ENCODE results near the gene DCTPP1. TPM values are rescaled to one million over a fixed set of nuclear protein-coding genes. Genes with fewer than 3 reads are reported as not detected.
A peak's percentile ranks its signal among the peaks of the same experiment; 100 is the strongest.
"Not testable (repeated sequence)": the region's sequence is repeated elsewhere in the genome, so short reads cannot be mapped to it uniquely, and the experiment has no call there.

DCTPP1 gene
- polyA plus RNA-seq (2013, experiment 1 of 2), result 46.0 TPM
- polyA plus RNA-seq (2013, experiment 2 of 2), result 43.9 TPM

GRCh38 chr16:30429678-30430427, at the start of gene DCTPP1:
TSS of gene DCTPP1 (minus strand) at chr16:30430030. CDS start at chr16:30429980, 50 bp downstream.
- H4K91ac ChIP-seq (ENCODE audit: low read depth, low read length, poor library complexity), result no peak within 1 kb of the TSS
- no CpG with 5 or more reads among the region's 49 CpGs for WGBS, 2 donors (ENCODE audit: extremely low coverage in 2 of 2, insufficient read length in 2 of 2, insufficient replicate concordance in 1 of 2)
- H3K27ac ChIP-seq (replicated peaks; ENCODE audit: low read length), result peak within 1 kb of the TSS; percentile 66

GRCh38 chr16:30478766-30479478, 49.1 kb upstream of the DCTPP1 start:
- no peak overlapping the region for H3K4me2 ChIP-seq (ENCODE audit: insufficient read depth, low read length, poor library complexity, severe bottlenecking)
- no peak overlapping the region for H3K4ac ChIP-seq (ENCODE audit: low read length)
- no peaks in the 10 kb centered on the region for H3K36me3 ChIP-seq (replicated peaks in 1 of 2; ENCODE audit: control insufficient read depth in 2 of 2, insufficient read depth in 2 of 2, low read length in 2 of 2)
- H3K79me1 ChIP-seq (ENCODE audit: low read depth, low read length), result no peaks in the 10 kb centered on the region
- no peak overlapping the region for H2BK12ac ChIP-seq (ENCODE audit: low read length)
- no peak overlapping the region for H3K9ac ChIP-seq (ENCODE audit: low read depth, low read length, poor library complexity)
- H3K27ac ChIP-seq (replicated peaks; ENCODE audit: low read length), result no peak overlapping the region
- H3K9me3 ChIP-seq (replicated peaks in 1 of 2; ENCODE audit: control insufficient read depth in 2 of 2, insufficient read depth in 1 of 2, low read depth in 1 of 2, low read length in 2 of 2), result no peaks in the 10 kb centered on the region
- H2BK120ac ChIP-seq (ENCODE audit: low read depth, low read length), result no peak overlapping the region
- H2AK5ac ChIP-seq (ENCODE audit: low read depth, low read length), result no peak overlapping the region
- H2BK15ac ChIP-seq (ENCODE audit: low read length), result no peak overlapping the region
- H3K27me3 ChIP-seq (ENCODE audit: control insufficient read depth in 3 of 3, insufficient read depth in 3 of 3, low read depth in 1 of 3, low read length in 3 of 3), result no peaks in the 10 kb centered on the region
- DNase-seq (ENCODE audit: low spot score), result no peak
- no peak overlapping the region for H4K91ac ChIP-seq (ENCODE audit: low read depth, low read length, poor library complexity)
- H2BK5ac ChIP-seq (ENCODE audit: low read length), result no peak overlapping the region
- H3K18ac ChIP-seq (ENCODE audit: low read length), result no peak overlapping the region
- H2AFZ ChIP-seq (ENCODE audit: low read length), result no peak overlapping the region
- H3K14ac ChIP-seq (ENCODE audit: low read length), result no peak overlapping the region
- H3K4me3 ChIP-seq (ENCODE audit: low read length in 2 of 2), result no peak overlapping the region
- no CpG with 5 or more reads among the region's 12 CpGs for WGBS, 2 donors (ENCODE audit: extremely low coverage in 2 of 2, insufficient read length in 2 of 2, insufficient replicate concordance in 1 of 2)
- no peak overlapping the region for H4K8ac ChIP-seq (ENCODE audit: low read depth, low read length)
- H3K23ac ChIP-seq (ENCODE audit: low read depth, low read length, poor library complexity), result no peak overlapping the region
- H3K4me1 ChIP-seq (ENCODE audit: control insufficient read depth in 2 of 2, insufficient read depth in 1 of 2, low read depth in 1 of 2, low read length in 2 of 2), result no peaks in the 10 kb centered on the region

More at GRCh38 chr16:30429678-30430427, at the start of gene DCTPP1:
- peaks cover 5% of the 10 kb centered on the region for H3K79me1 ChIP-seq (ENCODE audit: low read depth, low read length)
- peak within 1 kb of the TSS; percentile 99 for H4K8ac ChIP-seq (ENCODE audit: low read depth, low read length)
- peaks cover 0 to 4% (median 0%) of the 10 kb centered on the region in 3 experiments for H3K27me3 ChIP-seq (ENCODE audit: control insufficient read depth in 3 of 3, insufficient read depth in 3 of 3, low read depth in 1 of 3, low read length in 3 of 3)
- H3K9ac ChIP-seq (ENCODE audit: low read depth, low read length, poor library complexity), result peak within 1 kb of the TSS; percentile 95
- H2BK120ac ChIP-seq (ENCODE audit: low read depth, low read length), result no peak within 1 kb of the TSS
- H3K4me1 ChIP-seq (ENCODE audit: control insufficient read depth in 2 of 2, insufficient read depth in 1 of 2, low read depth in 1 of 2, low read length in 2 of 2), result peaks cover 4 to 13% of the 10 kb centered on the region in 2 donors
- no peak within 1 kb of the TSS for H3K4ac ChIP-seq (ENCODE audit: low read length)
- peaks cover 8 to 27% of the 10 kb centered on the region in 2 donors for H3K36me3 ChIP-seq (replicated peaks in 1 of 2; ENCODE audit: control insufficient read depth in 2 of 2, insufficient read depth in 2 of 2, low read length in 2 of 2)
- peak within 1 kb of the TSS; percentile 85 for H3K14ac ChIP-seq (ENCODE audit: low read length)
- peak within 1 kb of the TSS; percentile 65 for H2BK12ac ChIP-seq (ENCODE audit: low read length)
- H2AK5ac ChIP-seq (ENCODE audit: low read depth, low read length), result peak within 1 kb of the TSS; percentile 95
- peak; percentile 97 for DNase-seq (ENCODE audit: low spot score)
- peak within 1 kb of the TSS; percentile 89 for H2AFZ ChIP-seq (ENCODE audit: low read length)
- peak within 1 kb of the TSS; percentile 89 for H3K4me2 ChIP-seq (ENCODE audit: insufficient read depth, low read length, poor library complexity, severe bottlenecking)
- H2BK15ac ChIP-seq (ENCODE audit: low read length), result peak within 1 kb of the TSS; percentile 34
- H3K18ac ChIP-seq (ENCODE audit: low read length), result peak within 1 kb of the TSS; percentile 97
- peak within 1 kb of the TSS; percentile 48 for H3K23ac ChIP-seq (ENCODE audit: low read depth, low read length, poor library complexity)
- peak within 1 kb of the TSS; percentile 73 to 92 for H3K4me3 ChIP-seq (ENCODE audit: low read length in 2 of 2)
- no peaks in the 10 kb centered on the region for H3K9me3 ChIP-seq (replicated peaks in 1 of 2; ENCODE audit: control insufficient read depth in 2 of 2, insufficient read depth in 1 of 2, low read depth in 1 of 2, low read length in 2 of 2)
- peak within 1 kb of the TSS; percentile 61 for H2BK5ac ChIP-seq (ENCODE audit: low read length)

GRCh38 chr16:30477773-30478172, 47.9 kb upstream of the DCTPP1 start:
- WGBS, 2 donors (ENCODE audit: extremely low coverage in 2 of 2, insufficient read length in 2 of 2, insufficient replicate concordance in 1 of 2), result no CpG with 5 or more reads among the region's 3 CpGs
- H3K23ac ChIP-seq (ENCODE audit: low read depth, low read length, poor library complexity); H4K8ac ChIP-seq (ENCODE audit: low read depth, low read length); H3K9me3 ChIP-seq (replicated peaks in 1 of 2; ENCODE audit: control insufficient read depth in 2 of 2, insufficient read depth in 1 of 2, low read depth in 1 of 2, low read length in 2 of 2); H3K4ac ChIP-seq (ENCODE audit: low read length); H2BK15ac ChIP-seq (ENCODE audit: low read length); H4K91ac ChIP-seq (ENCODE audit: low read depth, low read length, poor library complexity); H3K4me1 ChIP-seq (ENCODE audit: control insufficient read depth in 2 of 2, insufficient read depth in 1 of 2, low read depth in 1 of 2, low read length in 2 of 2); H2AK5ac ChIP-seq (ENCODE audit: low read depth, low read length); H2AFZ ChIP-seq (ENCODE audit: low read length); H3K36me3 ChIP-seq (replicated peaks in 1 of 2; ENCODE audit: control insufficient read depth in 2 of 2, insufficient read depth in 2 of 2, low read length in 2 of 2); H3K18ac ChIP-seq (ENCODE audit: low read length); H3K4me2 ChIP-seq (ENCODE audit: insufficient read depth, low read length, poor library complexity, severe bottlenecking); H2BK120ac ChIP-seq (ENCODE audit: low read depth, low read length); DNase-seq (ENCODE audit: low spot score); H3K4me3 ChIP-seq (ENCODE audit: low read length in 2 of 2); H3K9ac ChIP-seq (ENCODE audit: low read depth, low read length, poor library complexity); H2BK12ac ChIP-seq (ENCODE audit: low read length); H2BK5ac ChIP-seq (ENCODE audit: low read length); H3K27me3 ChIP-seq (ENCODE audit: control insufficient read depth in 3 of 3, insufficient read depth in 3 of 3, low read depth in 1 of 3, low read length in 3 of 3); H3K79me1 ChIP-seq (ENCODE audit: low read depth, low read length); H3K14ac ChIP-seq (ENCODE audit: low read length); H3K27ac ChIP-seq (replicated peaks; ENCODE audit: low read length): not testable (repeated sequence)

GRCh38 chr16:30476991-30477390, 47.2 kb upstream of the DCTPP1 start:
- no peak overlapping the region for H3K4me2 ChIP-seq (ENCODE audit: insufficient read depth, low read length, poor library complexity, severe bottlenecking)
- no peak overlapping the region for H2AFZ ChIP-seq (ENCODE audit: low read length)
- H2BK15ac ChIP-seq (ENCODE audit: low read length), result no peak overlapping the region
- H3K4me1 ChIP-seq (ENCODE audit: control insufficient read depth in 2 of 2, insufficient read depth in 1 of 2, low read depth in 1 of 2, low read length in 2 of 2), result peaks cover 0 to 3% of the 10 kb centered on the region in 2 donors
- H3K18ac ChIP-seq (ENCODE audit: low read length), result no peak overlapping the region
- no peak overlapping the region for H2AK5ac ChIP-seq (ENCODE audit: low read depth, low read length)
- no peak overlapping the region for H3K4me3 ChIP-seq (ENCODE audit: low read length in 2 of 2)
- no peak overlapping the region for H4K8ac ChIP-seq (ENCODE audit: low read depth, low read length)
- H3K36me3 ChIP-seq (replicated peaks in 1 of 2; ENCODE audit: control insufficient read depth in 2 of 2, insufficient read depth in 2 of 2, low read length in 2 of 2), result no peaks in the 10 kb centered on the region
- H3K14ac ChIP-seq (ENCODE audit: low read length), result no peak overlapping the region
- no peak overlapping the region for H2BK5ac ChIP-seq (ENCODE audit: low read length)
- no peaks in the 10 kb centered on the region for H3K79me1 ChIP-seq (ENCODE audit: low read depth, low read length)
- H2BK120ac ChIP-seq (ENCODE audit: low read depth, low read length), result no peak overlapping the region
- no peak overlapping the region for H3K4ac ChIP-seq (ENCODE audit: low read length)
- no peak overlapping the region for H4K91ac ChIP-seq (ENCODE audit: low read depth, low read length, poor library complexity)
- no peak overlapping the region for H3K9ac ChIP-seq (ENCODE audit: low read depth, low read length, poor library complexity)
- no peak overlapping the region for H2BK12ac ChIP-seq (ENCODE audit: low read length)
- peaks cover 0 to 1% of the 10 kb centered on the region in 2 donors for H3K9me3 ChIP-seq (replicated peaks in 1 of 2; ENCODE audit: control insufficient read depth in 2 of 2, insufficient read depth in 1 of 2, low read depth in 1 of 2, low read length in 2 of 2)
- H3K27me3 ChIP-seq (ENCODE audit: control insufficient read depth in 3 of 3, insufficient read depth in 3 of 3, low read depth in 1 of 3, low read length in 3 of 3), result peaks cover 0 to 3% (median 0%) of the 10 kb centered on the region in 3 experiments
- no peak overlapping the region for H3K27ac ChIP-seq (replicated peaks; ENCODE audit: low read length)
- DNase-seq (ENCODE audit: low spot score), result no peak
- H3K23ac ChIP-seq (ENCODE audit: low read depth, low read length, poor library complexity), result no peak overlapping the region
- no CpG with 5 or more reads among the region's 3 CpGs for WGBS, 2 donors (ENCODE audit: extremely low coverage in 2 of 2, insufficient read length in 2 of 2, insufficient replicate concordance in 1 of 2)

All from neuronal stem cell (in vitro differentiated cells).